Type B pancreatic cell (in vitro differentiated cells): ENCODE data around the gene SLIT2. TPM values are rescaled to one million over a fixed set of nuclear protein-coding genes. Genes with fewer than 3 reads are reported as not detected.

Experiments used
- DNase-seq: peaks from one replicate; pipeline ENCODE4 v3.0.0; 2021; ENCODE audit warnings: mixed read lengths; ENCODE audit not compliant: unreplicated experiment; ENCODE audit errors: extremely low spot score
- H3K27ac Mint-ChIP-seq: 2 replicates; pipeline ENCODE4 v1.8.0; 2021; ENCODE audit warnings: mild to moderate bottlenecking, mixed read lengths
- H3K27me3 Mint-ChIP-seq: 2 replicates; pipeline ENCODE4 v1.8.0; 2021; ENCODE audit warnings: mixed read lengths
- H3K36me3 Mint-ChIP-seq: 2 replicates; pipeline ENCODE4 v1.8.0; 2021; ENCODE audit warnings: mixed read lengths
- H3K4me1 Mint-ChIP-seq: one replicate; pipeline ENCODE4 v1.8.0; 2021; ENCODE audit warnings: mixed read lengths; ENCODE audit not compliant: unreplicated experiment
- H3K4me3 Mint-ChIP-seq: 2 replicates; pipeline ENCODE4 v1.8.0; 2021; ENCODE audit warnings: mild to moderate bottlenecking, mixed read lengths
- H3K9me3 Mint-ChIP-seq: 2 replicates; pipeline ENCODE4 v1.8.0; 2021; ENCODE audit warnings: mixed read lengths
- long read RNA-seq: library from polyadenylated mRNA; unstranded; transcript quantifications from one replicate; pipeline ENCODE4 v2.0.0, GENCODE V29; 2020
- total RNA-seq: library from RNA; stranded (reverse); gene quantifications from 2 replicates; pipeline ENCODE4 v1.2.1, GENCODE V29; 2021; ENCODE audit warnings: low replicate concordance
- TF ChIP-seq, protein P1 (sequence below): fragments of 200-600 bp; sonication (generic); conservative IDR thresholded peaks from 2 replicates; pipeline ENCODE4 v1.5.0; 2021; ENCODE audit warnings: antibody characterized with exemption, mild to moderate bottlenecking

The SLIT2 gene, protein sequence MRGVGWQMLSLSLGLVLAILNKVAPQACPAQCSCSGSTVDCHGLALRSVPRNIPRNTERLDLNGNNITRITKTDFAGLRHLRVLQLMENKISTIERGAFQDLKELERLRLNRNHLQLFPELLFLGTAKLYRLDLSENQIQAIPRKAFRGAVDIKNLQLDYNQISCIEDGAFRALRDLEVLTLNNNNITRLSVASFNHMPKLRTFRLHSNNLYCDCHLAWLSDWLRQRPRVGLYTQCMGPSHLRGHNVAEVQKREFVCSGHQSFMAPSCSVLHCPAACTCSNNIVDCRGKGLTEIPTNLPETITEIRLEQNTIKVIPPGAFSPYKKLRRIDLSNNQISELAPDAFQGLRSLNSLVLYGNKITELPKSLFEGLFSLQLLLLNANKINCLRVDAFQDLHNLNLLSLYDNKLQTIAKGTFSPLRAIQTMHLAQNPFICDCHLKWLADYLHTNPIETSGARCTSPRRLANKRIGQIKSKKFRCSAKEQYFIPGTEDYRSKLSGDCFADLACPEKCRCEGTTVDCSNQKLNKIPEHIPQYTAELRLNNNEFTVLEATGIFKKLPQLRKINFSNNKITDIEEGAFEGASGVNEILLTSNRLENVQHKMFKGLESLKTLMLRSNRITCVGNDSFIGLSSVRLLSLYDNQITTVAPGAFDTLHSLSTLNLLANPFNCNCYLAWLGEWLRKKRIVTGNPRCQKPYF (N-terminal part only)
- 7.4 and 105 TPM in 2 replicates for total RNA-seq
- long read RNA-seq, partial matches to known transcripts: 0 of 2 reads
- long read RNA-seq, other reads (novel, unspliced or antisense): 1 of 2 reads

DNA sequence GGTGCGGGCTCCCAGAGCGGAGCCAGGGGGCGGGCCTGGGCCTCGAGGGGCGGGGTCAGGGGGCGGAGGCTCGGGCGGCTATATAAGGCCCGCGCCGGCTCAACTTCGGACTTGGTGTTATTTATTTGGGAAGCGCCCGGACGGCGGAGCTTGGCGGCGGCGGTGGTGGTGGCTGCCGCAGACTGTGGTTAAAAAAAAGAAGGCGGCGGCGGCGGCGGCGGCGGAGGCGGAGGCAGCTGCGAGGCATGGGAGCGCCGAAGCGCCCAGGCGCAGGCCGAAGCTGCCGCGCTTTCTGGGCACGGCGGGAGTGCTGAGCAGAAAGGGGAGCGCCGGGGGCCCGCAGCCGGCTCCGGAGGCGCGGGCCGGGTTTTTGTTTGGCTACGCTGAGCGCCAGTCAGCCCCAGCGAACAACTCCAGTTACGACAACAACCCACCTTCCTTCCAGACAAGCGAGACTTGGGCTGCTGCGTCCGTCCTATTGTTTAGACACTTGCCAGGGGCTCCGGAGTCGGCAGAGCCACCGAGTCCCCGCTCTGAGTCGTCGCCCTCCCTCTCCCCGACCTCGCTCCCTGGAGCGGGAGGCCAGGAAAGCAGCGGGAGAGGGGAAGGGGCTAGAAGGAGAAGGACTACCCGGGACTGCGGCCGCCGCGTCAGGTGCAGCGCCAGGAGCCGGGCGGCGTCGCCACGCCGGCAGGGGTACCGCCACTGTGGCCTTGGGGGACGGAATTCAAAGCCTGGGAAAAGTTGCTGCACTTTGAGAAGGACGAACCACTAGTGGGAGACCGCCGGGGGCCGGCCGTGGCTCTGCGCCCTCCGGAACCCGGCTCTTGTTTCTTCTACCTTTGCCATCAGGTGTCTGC is at the start of gene SLIT2:
SLIT2 (plus strand) TSS at position 110 of the 860 bp plus-strand sequence. CDS start 1,911 bp downstream, outside the sequence.
- TF ChIP-seq, protein P1, sequence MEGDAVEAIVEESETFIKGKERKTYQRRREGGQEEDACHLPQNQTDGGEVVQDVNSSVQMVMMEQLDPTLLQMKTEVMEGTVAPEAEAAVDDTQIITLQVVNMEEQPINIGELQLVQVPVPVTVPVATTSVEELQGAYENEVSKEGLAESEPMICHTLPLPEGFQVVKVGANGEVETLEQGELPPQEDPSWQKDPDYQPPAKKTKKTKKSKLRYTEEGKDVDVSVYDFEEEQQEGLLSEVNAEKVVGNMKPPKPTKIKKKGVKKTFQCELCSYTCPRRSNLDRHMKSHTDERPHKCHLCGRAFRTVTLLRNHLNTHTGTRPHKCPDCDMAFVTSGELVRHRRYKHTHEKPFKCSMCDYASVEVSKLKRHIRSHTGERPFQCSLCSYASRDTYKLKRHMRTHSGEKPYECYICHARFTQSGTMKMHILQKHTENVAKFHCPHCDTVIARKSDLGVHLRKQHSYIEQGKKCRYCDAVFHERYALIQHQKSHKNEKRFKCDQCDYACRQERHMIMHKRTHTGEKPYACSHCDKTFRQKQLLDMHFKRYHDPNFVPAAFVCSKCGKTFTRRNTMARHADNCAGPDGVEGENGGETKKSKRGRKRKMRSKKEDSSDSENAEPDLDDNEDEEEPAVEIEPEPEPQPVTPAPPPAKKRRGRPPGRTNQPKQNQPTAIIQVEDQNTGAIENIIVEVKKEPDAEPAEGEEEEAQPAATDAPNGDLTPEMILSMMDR: no peak
- H3K4me1 Mint-ChIP-seq: peaks cover 33% of the 10 kb centered on the region
- peaks cover 59% of the 10 kb centered on the region for H3K27me3 Mint-ChIP-seq
- peak; percentile 93 for DNase-seq
- H3K4me3 Mint-ChIP-seq: peak within 1 kb of the TSS; percentile 99
- no peaks in the 10 kb centered on the region for H3K9me3 Mint-ChIP-seq
- peak within 1 kb of the TSS; percentile 84 for H3K27ac Mint-ChIP-seq
- H3K36me3 Mint-ChIP-seq: peaks cover 14% of the 10 kb centered on the region

DNA sequence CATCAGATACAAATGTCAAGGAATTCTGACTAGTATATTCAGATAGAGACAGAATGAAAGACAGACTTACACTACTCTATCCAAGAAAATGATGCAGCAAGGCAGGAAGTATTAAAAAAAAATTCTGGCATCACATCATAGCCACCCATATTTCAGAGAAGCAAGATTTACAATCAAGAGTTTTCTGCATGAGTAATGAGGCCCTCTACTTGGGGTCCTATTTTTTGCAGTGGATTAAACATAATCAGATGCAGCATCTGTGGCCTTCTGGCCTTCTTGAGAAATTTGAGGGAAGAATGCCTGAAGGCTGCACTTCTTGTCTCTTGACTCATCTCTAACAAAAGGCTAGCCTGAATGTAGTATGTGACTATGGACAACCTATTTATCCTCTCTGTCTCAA is 48.2 kb upstream of the SLIT2 start:
- TF ChIP-seq, protein P1: no peak
- Mint-ChIP-seq H3K4me3 (no peak overlapping the region), H3K27ac (no peak overlapping the region), H3K36me3 (no peaks in the 10 kb centered on the region), H3K27me3 (no peaks in the 10 kb centered on the region), H3K4me1 (no peaks in the 10 kb centered on the region), H3K9me3 (no peaks in the 10 kb centered on the region)
- DNase-seq: no peak

DNA sequence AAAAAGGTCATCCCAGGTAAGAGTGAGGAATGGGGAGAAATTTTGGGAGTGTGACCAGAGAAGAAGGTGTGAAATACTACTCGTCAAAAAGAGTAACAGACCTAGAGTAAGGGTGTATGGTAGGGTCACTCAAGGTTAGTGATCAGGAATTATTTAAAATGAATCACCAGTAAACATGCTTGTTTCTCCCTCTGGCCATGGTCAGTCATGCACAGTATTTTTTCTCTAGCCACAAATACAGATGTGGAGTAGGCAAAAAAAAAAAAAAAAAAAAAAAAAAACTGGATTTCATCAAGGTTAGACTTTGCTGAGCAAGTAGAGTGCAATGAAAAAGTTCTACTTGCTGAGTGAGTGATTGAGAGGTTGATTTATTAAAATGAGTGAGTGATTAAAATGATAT is 34.2 kb upstream of the SLIT2 start:
- Mint-ChIP-seq H3K4me1 (no peaks in the 10 kb centered on the region), H3K36me3 (no peaks in the 10 kb centered on the region), H3K27me3 (no peaks in the 10 kb centered on the region), H3K9me3 (no peaks in the 10 kb centered on the region), H3K27ac (no peak overlapping the region), H3K4me3 (no peak overlapping the region)
- no peak for DNase-seq
- TF ChIP-seq, protein P1: no peak

DNA sequence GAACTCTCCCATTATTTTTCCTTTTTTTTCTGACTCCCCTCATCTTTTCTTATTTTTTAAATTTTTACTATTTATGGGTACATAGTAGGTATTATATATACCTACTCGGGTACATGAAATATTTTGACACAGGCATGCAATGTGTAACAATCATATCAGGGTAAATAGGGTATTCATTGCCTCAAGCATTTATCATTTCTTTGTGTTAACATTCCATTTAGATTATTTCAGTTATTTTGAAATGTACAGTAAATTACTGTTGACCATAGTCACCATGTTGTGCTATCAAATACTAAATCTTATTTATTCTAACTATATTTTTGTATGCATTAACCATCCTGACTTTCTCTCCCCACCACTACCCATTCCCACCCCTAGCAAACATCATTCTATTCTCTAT is 33.8 kb upstream of the SLIT2 start:
- TF ChIP-seq, protein P1: no peak
- no peak for DNase-seq
- no peak overlapping the region for H3K27ac Mint-ChIP-seq
- no peaks in the 10 kb centered on the region for H3K4me1 Mint-ChIP-seq
- H3K4me3 Mint-ChIP-seq: no peak overlapping the region
- no peaks in the 10 kb centered on the region for H3K27me3 Mint-ChIP-seq
- no peaks in the 10 kb centered on the region for H3K36me3 Mint-ChIP-seq
- H3K9me3 Mint-ChIP-seq: no peaks in the 10 kb centered on the region

DNA sequence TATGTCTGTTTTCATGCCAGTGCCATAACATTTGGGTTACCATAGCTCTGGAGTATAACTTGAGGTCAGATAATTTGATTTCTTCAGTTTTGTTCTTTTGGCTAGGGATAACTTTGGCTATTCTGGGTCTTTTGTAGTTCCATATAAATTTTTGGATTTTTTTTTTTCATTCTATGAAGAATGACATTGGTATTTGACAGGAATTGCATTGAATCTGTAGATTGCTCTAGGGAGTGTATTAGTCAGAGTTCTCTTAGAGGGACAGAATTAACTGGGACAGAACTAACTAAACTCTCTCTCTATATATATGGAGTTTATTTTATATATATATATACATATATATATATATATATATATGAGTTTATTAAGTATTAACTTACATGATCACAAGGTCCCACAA is 32.2 kb upstream of the SLIT2 start:
- no peaks in the 10 kb centered on the region for H3K27me3 Mint-ChIP-seq
- H3K4me1 Mint-ChIP-seq: no peaks in the 10 kb centered on the region
- no peak for DNase-seq
- peaks cover 8% of the 10 kb centered on the region for H3K9me3 Mint-ChIP-seq
- H3K36me3 Mint-ChIP-seq: no peaks in the 10 kb centered on the region
- no peak overlapping the region for H3K4me3 Mint-ChIP-seq
- no peak overlapping the region for H3K27ac Mint-ChIP-seq
- TF ChIP-seq, protein P1: no peak
